PC-9 (cell line): ENCODE results near the gene RUNDC3A. TPM values are rescaled to one million over a fixed set of nuclear protein-coding genes. Genes with fewer than 3 reads are reported as not detected.

ENCODE experiments used
- BruUV-seq: library from RNA; stranded (reverse); fragments of 400-500 nt; replicated peaks from 2 replicates; lab custom pipeline; 2021; lab: Mats Ljungman, UMichigan
- CTCF ChIA-PET: fragments of 300-600 bp; sonication (Branson Sonifier 250); formaldehyde crosslinking; loops from one replicate; lab custom pipeline; 2022; ENCODE audit warnings: antibody characterized with exemption; lab: Charles Lee
- POLR2A ChIA-PET: fragments of 300-600 bp; sonication (Branson Sonifier 250); formaldehyde crosslinking; loops from one replicate; lab custom pipeline; 2022; ENCODE audit warnings: antibody characterized with exemption; ENCODE audit not compliant: unreplicated experiment; lab: Charles Lee
- DNase-seq, 2 experiments: peaks; one replicate each; pipeline versions ENCODE4 v3.0.0 to v3.0.0-alpha.2; 2015 to 2022; ENCODE audit warnings: mixed read lengths in 1 of 2
- H2AFZ ChIP-seq: fragments of 200-600 bp; sonication (generic); 2 replicates; pipeline ENCODE4 v1.8.1; 2017; ENCODE audit warnings: antibody characterized with exemption
- H3F3A ChIP-seq: fragments of 200-600 bp; sonication (generic); 2 replicates; pipeline ENCODE4 v1.8.1; 2017; ENCODE audit warnings: antibody characterized with exemption, mild to moderate bottlenecking, low read depth; ENCODE audit not compliant: insufficient read depth
- H3K27ac ChIP-seq: fragments of 200-600 bp; sonication (generic); 2 replicates; pipeline ENCODE4 v1.6.1; 2016; ENCODE audit warnings: mixed run types
- H3K27me3 ChIP-seq: fragments of 200-600 bp; sonication (generic); 2 replicates; pipeline ENCODE4 v1.6.1; 2016; ENCODE audit warnings: low read depth, mixed run types; ENCODE audit not compliant: insufficient read depth
- H3K36me3 ChIP-seq: fragments of 200-600 bp; sonication (generic); 2 replicates; pipeline ENCODE4 v1.6.1; 2016; ENCODE audit warnings: low read depth, mixed run types
- H3K4me1 ChIP-seq: fragments of 200-600 bp; sonication (generic); replicated peaks from 2 replicates; pipeline ENCODE4 v1.6.1; 2016; ENCODE audit warnings: mixed run types; ENCODE audit not compliant: insufficient read depth
- H3K4me2 ChIP-seq: fragments of 200-600 bp; sonication (generic); 2 replicates; pipeline ENCODE4 v1.6.1; 2017; ENCODE audit warnings: mixed run types
- H3K4me3 ChIP-seq: fragments of 200-600 bp; sonication (generic); 2 replicates; pipeline ENCODE4 v1.6.1; 2016; ENCODE audit warnings: mixed run types
- H3K79me2 ChIP-seq: fragments of 200-600 bp; sonication (generic); 2 replicates; pipeline ENCODE4 v1.6.1; 2017; ENCODE audit warnings: low read depth, mixed run types
- H3K9me2 ChIP-seq: fragments of 200-600 bp; sonication (generic); 2 replicates; pipeline ENCODE4 v1.8.1; 2017; ENCODE audit warnings: mild to moderate bottlenecking; ENCODE audit not compliant: insufficient read depth
- H3K9me3 ChIP-seq: fragments of 200-600 bp; sonication (generic); 2 replicates; pipeline ENCODE4 v1.8.1; 2016; ENCODE audit warnings: low read depth; ENCODE audit not compliant: insufficient read depth
- H4K20me1 ChIP-seq: fragments of 200-600 bp; sonication (generic); 2 replicates; pipeline ENCODE4 v1.8.1; 2017; ENCODE audit not compliant: insufficient read depth
- EZH2 ChIP-seq: fragments of 200-600 bp; sonication (generic); IDR thresholded peaks from 2 replicates; pipeline ENCODE4 v1.8.0; 2017; ENCODE audit warnings: antibody characterized with exemption, low read depth
- intact Hi-C: fragments of 100-400 bp; cut with micrococcal nuclease; formaldehyde crosslinking; loops from one replicate; pipeline ENCODE4 v1.10.0; 2022; ENCODE audit not compliant: unreplicated experiment
- total RNA-seq: library from RNA; stranded (reverse); gene quantifications from 2 replicates; pipeline ENCODE4 v1.2.3, GENCODE V29; 2021
- TF ChIP-seq, protein P1 (sequence below): fragments of 200-600 bp; sonication (generic); conservative IDR thresholded peaks from 2 replicates; pipeline ENCODE4 v1.6.1; 2017; ENCODE audit warnings: mixed run types, antibody characterized with exemption, mild to moderate bottlenecking, moderate library complexity

Gene RUNDC3A
- total RNA-seq, 1 experiment from 2014 or later: not detected

DNA sequence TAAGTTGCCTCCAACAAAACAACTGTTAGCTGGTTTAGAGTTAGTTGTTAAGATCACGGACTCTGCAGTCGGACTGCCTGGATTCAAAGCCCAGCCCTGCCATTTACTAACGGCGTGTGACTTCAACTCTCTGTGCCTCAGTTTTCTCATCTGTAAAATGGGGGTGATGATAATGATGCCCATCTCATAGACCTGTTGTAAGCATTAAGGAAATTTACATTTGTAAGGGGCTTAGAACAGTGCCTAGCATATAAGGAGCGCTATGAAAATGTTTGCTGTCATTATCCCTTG, 41.3 kb upstream of the RUNDC3A start:
- Histone ChIP-seq H3K9me2 (no peaks in the 10 kb centered on the region), H3K36me3 (no peaks in the 10 kb centered on the region), H3K27ac (no peak overlapping the region), H3K27me3 (peaks cover 16% of the 10 kb centered on the region), H2AFZ (no peak overlapping the region), H3K4me2 (no peak overlapping the region), H3K4me3 (no peak overlapping the region), H4K20me1 (no peaks in the 10 kb centered on the region), H3K4me1 (no peaks in the 10 kb centered on the region), H3F3A (no peaks in the 10 kb centered on the region), H3K79me2 (no peaks in the 10 kb centered on the region), H3K9me3 (no peaks in the 10 kb centered on the region)
- ChIA-PET POLR2A (no interaction called here), CTCF (no interaction called here)
- no peak for DNase-seq
- intact Hi-C loops: no loop called here
- BruUV-seq: no TSS peak
- TF ChIP-seq, protein P1, sequence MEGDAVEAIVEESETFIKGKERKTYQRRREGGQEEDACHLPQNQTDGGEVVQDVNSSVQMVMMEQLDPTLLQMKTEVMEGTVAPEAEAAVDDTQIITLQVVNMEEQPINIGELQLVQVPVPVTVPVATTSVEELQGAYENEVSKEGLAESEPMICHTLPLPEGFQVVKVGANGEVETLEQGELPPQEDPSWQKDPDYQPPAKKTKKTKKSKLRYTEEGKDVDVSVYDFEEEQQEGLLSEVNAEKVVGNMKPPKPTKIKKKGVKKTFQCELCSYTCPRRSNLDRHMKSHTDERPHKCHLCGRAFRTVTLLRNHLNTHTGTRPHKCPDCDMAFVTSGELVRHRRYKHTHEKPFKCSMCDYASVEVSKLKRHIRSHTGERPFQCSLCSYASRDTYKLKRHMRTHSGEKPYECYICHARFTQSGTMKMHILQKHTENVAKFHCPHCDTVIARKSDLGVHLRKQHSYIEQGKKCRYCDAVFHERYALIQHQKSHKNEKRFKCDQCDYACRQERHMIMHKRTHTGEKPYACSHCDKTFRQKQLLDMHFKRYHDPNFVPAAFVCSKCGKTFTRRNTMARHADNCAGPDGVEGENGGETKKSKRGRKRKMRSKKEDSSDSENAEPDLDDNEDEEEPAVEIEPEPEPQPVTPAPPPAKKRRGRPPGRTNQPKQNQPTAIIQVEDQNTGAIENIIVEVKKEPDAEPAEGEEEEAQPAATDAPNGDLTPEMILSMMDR: no peak
- TF ChIP-seq EZH2: no peak

DNA sequence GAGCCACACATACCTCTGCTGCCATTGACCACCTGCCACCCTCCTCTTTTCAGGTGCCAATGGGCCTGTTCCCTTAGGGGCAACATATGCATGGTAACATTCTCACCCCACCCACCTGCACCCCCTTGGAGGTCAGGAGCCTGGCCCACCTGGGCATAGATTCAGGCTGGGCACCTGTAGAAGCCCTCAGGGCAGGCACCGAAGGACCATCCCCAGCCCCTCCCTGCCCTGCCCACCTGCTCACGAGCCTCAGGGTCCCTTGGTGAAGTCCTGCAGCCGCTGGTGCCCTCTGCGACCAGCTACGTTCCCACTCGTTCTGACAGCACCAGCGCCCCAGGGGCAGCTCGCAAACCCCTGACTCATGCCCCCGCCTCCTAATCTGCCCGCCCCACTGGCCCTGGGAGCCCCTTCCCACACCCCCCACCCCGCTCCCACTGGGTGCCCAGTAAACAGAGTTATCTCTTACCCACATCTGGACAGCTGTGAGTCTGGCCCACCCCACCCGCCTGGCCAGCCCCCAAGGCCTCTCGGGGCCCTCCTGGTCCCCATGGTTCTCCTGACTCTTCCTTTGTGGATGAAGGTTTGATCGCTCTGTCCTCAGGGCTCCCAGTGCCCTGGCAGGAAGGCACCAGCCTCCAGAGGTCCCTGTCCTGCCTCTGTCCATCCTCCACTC, 40.4 kb upstream of the RUNDC3A start, which contains the start of gene SLC4A1:
Gene SLC4A1, minus strand, starts transcription at position 318 of the 673 bp plus-strand sequence. CDS start 5,269 bp downstream, outside the sequence.
- BruUV-seq: no TSS peak
- intact Hi-C loops: no loop called here
- POLR2A ChIA-PET: no interaction called here

DNA sequence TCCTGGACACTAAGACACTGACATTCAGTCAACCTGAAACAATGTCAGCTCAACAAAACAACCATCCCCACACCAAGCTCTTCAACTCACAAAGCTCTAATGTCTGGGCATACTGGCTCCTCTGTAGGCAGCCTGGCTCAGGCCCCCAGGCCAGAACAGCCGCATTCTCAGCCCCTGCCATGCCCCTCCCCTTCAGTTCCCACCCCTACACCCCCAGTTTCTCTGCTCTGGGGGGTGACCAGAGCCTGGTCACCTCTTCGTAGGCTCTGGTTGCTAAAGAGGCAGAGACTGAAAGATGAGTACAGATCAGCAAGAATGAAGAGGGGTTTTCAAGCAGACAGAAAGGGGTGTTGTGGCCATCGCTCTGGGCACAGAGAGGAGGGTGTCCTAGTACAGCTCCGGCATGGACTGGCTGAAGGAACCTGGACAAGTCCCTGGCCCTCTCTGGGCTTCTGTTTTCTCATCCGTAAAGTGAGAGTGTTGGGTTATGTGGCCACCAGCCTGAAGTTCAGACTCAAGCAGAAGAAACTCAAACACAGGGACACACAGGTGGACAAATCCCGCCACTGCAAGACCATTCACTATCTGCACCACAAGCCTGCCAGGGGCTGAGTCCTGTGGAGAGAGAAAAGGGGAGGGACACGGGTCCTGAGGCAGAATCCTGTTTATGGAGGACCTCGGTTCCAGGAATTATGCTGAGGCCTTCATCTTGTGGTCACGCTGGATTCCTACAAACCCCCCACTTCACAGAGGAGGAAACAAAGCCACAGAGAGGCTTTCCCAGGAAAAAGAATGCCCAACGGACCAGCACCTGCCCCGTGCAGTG, 39.5 kb upstream of the RUNDC3A start:
- no peak for TF ChIP-seq EZH2
- TF ChIP-seq, protein P1: no peak
- Histone ChIP-seq H3K27me3 (0 out of 2 replicates have a peak, but pooled peaks cover 4% of the 10 kb centered on the region), H3K4me1 (no peaks in the 10 kb centered on the region), H3K9me3 (no peaks in the 10 kb centered on the region), H4K20me1 (no peaks in the 10 kb centered on the region), H3K9me2 (no peaks in the 10 kb centered on the region), H3K4me3 (no peak overlapping the region), H2AFZ (no peak overlapping the region), H3K79me2 (no peaks in the 10 kb centered on the region), H3K27ac (no peak overlapping the region), H3F3A (no peaks in the 10 kb centered on the region), H3K36me3 (no peaks in the 10 kb centered on the region), H3K4me2 (no peak overlapping the region)
- intact Hi-C loops: no loop called here
- DNase-seq: no peak
- ChIA-PET POLR2A (no interaction called here), CTCF (interaction anchor here (0.6 kb wide), 1 partner anchor 46 kb away, joined by 4 read pairs; no protein-coding TSS in a partner anchor)
- BruUV-seq: no TSS peak

More for the DNA sequence above, 40.4 kb upstream of the RUNDC3A start, which contains the start of gene SLC4A1:
- Histone ChIP-seq H4K20me1 (no peaks in the 10 kb centered on the region), H3F3A (no peaks in the 10 kb centered on the region), H3K9me3 (no peaks in the 10 kb centered on the region), H3K36me3 (no peaks in the 10 kb centered on the region), H3K27ac (no peak within 1 kb of the TSS), H3K9me2 (no peaks in the 10 kb centered on the region), H2AFZ (no peak within 1 kb of the TSS), H3K27me3 (peaks cover 11% of the 10 kb centered on the region; the same call in 1 of the 2 replicates), H3K4me1 (no peaks in the 10 kb centered on the region), H3K79me2 (no peaks in the 10 kb centered on the region), H3K4me3 (no peak within 1 kb of the TSS), H3K4me2 (no peak within 1 kb of the TSS)
- TF ChIP-seq, protein P1: no peak
- TF ChIP-seq EZH2: no peak
- no peak for DNase-seq
- CTCF ChIA-PET: interaction anchor here (0.6 kb wide), 1 partner anchor 45 kb away, joined by 4 read pairs; no protein-coding TSS in a partner anchor
